Measurements from ENCODE around the gene KCNH2.

GRCh38 chr7:150976529-150977381 lies 1.4 kb downstream of the KCNH2 start:
- TF ChIP-seq POLR2A (IDR thresholded peaks at IDR 0.05; ENCODE audit: low read depth, low read length) (no peak), POLR2AphosphoS5 (IDR thresholded peaks at IDR 0.05; ENCODE audit: low read depth, low read length) (no peak), TAF1 (IDR thresholded peaks at IDR 0.05; ENCODE audit: borderline replicate concordance, low read depth, low read length) (no peak)

All from GM12892 (cell line).